Activated CD8-positive, alpha-beta T cell treated with anti-CD3 and anti-CD28 coated beads for 36 hours (primary cell): ENCODE measurements around the gene DERL2. TPM values are rescaled to one million over a fixed set of nuclear protein-coding genes. Genes with fewer than 3 reads are reported as not detected.

Source experiments
- ATAC-seq: fragments of 200-7000 bp; cut with Tn5 transposase; one replicate; pipeline ENCODE4 v1.10.0; 2021; ENCODE audit warnings: mild to moderate bottlenecking, moderate library complexity
- CTCF ChIA-PET: fragments of 350-600 bp; sonication (Branson Sonifier 250); formaldehyde crosslinking; loops from one replicate; lab custom pipeline; 2021; ENCODE audit warnings: antibody characterized with exemption; lab: Charles Lee
- POLR2A ChIA-PET: fragments of 350-600 bp; sonication (Branson Sonifier 250); formaldehyde crosslinking; loops from one replicate; lab custom pipeline; 2021; ENCODE audit warnings: antibody characterized with exemption; lab: Charles Lee
- DNase-seq: peaks from one replicate; pipeline ENCODE4 v3.0.0-alpha.2; 2020
- H3K27ac Mint-ChIP-seq: one replicate; pipeline ENCODE4 v1.8.0; 2021; ENCODE audit warnings: mild to moderate bottlenecking, mixed read lengths
- H3K27me3 Mint-ChIP-seq: one replicate; pipeline ENCODE4 v1.8.0; 2021; ENCODE audit warnings: mixed read lengths
- H3K36me3 Mint-ChIP-seq: one replicate; pipeline ENCODE4 v1.8.0; 2021; ENCODE audit warnings: low read depth, mixed read lengths
- H3K4me1 Mint-ChIP-seq: one replicate; pipeline ENCODE4 v1.8.0; 2021; ENCODE audit warnings: low read depth, mixed read lengths
- H3K4me3 Mint-ChIP-seq: one replicate; pipeline ENCODE4 v1.8.0; 2021; ENCODE audit warnings: mild to moderate bottlenecking, moderate library complexity, mixed read lengths
- H3K9me3 Mint-ChIP-seq: one replicate; pipeline ENCODE4 v1.8.0; 2021; ENCODE audit warnings: mixed read lengths
- CTCF ChIP-seq: fragments of 200-600 bp; IDR thresholded peaks from one replicate; pipeline ENCODE4 v1.8.0; 2022; ENCODE audit warnings: antibody characterized with exemption, mild to moderate bottlenecking
- intact Hi-C: fragments of 100-400 bp; cut with micrococcal nuclease; formaldehyde crosslinking; loops from one replicate; pipeline ENCODE4 v1.10.0; 2022
- total RNA-seq, 2 experiments: library from RNA; stranded (reverse); gene quantifications; one replicate each; pipeline ENCODE4 v1.2.3, GENCODE V29; 2021

The DERL2 gene
- total RNA-seq, 2 experiments from 2014 or later = 43.4 to 45.8 TPM

- no peaks in the 10 kb centered on the region for H3K27me3 Mint-ChIP-seq
- peaks cover 23% of the 10 kb centered on the region for H3K4me1 Mint-ChIP-seq
- ATAC-seq (no peak), DNase-seq (no peak)
- TF ChIP-seq CTCF = no peak
- H3K9me3 Mint-ChIP-seq = peaks cover 2% of the 10 kb centered on the region
- peaks cover 18% of the 10 kb centered on the region for H3K36me3 Mint-ChIP-seq
- H3K27ac Mint-ChIP-seq = peak overlapping the region; percentile 2
- CTCF ChIA-PET = interaction anchor here (1.3 kb wide), 1 partner anchor 10 kb away, joined by 3 read pairs; no protein-coding TSS in a partner anchor
- no peak overlapping the region for H3K4me3 Mint-ChIP-seq
- POLR2A ChIA-PET = interaction anchor here (0.6 kb wide), 1 partner anchor 41 kb away, joined by 3 read pairs; no protein-coding TSS in a partner anchor
- intact Hi-C loops = no loop called here
Observed at GRCh38 chr17:5511401-5512225, 25.6 kb upstream of the DERL2 start.

GRCh38 chr17:5510771-5511170 is 24.8 kb upstream of the DERL2 start:
- Mint-ChIP-seq H3K27me3 (no peaks in the 10 kb centered on the region), H3K36me3 (peaks cover 18% of the 10 kb centered on the region), H3K9me3 (peaks cover 2% of the 10 kb centered on the region), H3K27ac (no peak overlapping the region), H3K4me1 (peaks cover 23% of the 10 kb centered on the region), H3K4me3 (no peak overlapping the region)
- DNase-seq (no peak), ATAC-seq (no peak)
- CTCF ChIA-PET = interaction anchor here (1.3 kb wide), 1 partner anchor 10 kb away, joined by 3 read pairs; no protein-coding TSS in a partner anchor
- POLR2A ChIA-PET = no interaction called here
- TF ChIP-seq CTCF = no peak
- intact Hi-C loops = no loop called here

- H3K27me3 Mint-ChIP-seq = no peaks in the 10 kb centered on the region
- no peak for ATAC-seq
- DNase-seq = no peak
- no peak overlapping the region for H3K4me3 Mint-ChIP-seq
- peaks cover 23% of the 10 kb centered on the region for H3K4me1 Mint-ChIP-seq
- ChIA-PET POLR2A (no interaction called here), CTCF (no interaction called here)
- H3K27ac Mint-ChIP-seq = no peak overlapping the region
- peaks cover 9% of the 10 kb centered on the region for H3K36me3 Mint-ChIP-seq
- H3K9me3 Mint-ChIP-seq = peaks cover 2% of the 10 kb centered on the region
- no peak for TF ChIP-seq CTCF
- intact Hi-C loops = no loop called here
Observed at GRCh38 chr17:5509482-5509881, 23.5 kb upstream of the DERL2 start.

GRCh38 chr17:5508810-5509209 is 22.8 kb upstream of the DERL2 start:
- intact Hi-C loops = no loop called here
- TF ChIP-seq CTCF = no peak
- no peak overlapping the region for H3K4me3 Mint-ChIP-seq
- H3K27me3 Mint-ChIP-seq = no peaks in the 10 kb centered on the region
- ATAC-seq = no peak
- H3K4me1 Mint-ChIP-seq = peaks cover 19% of the 10 kb centered on the region
- ChIA-PET CTCF (no interaction called here), POLR2A (no interaction called here)
- no peak for DNase-seq
- peaks cover 5% of the 10 kb centered on the region for H3K36me3 Mint-ChIP-seq
- H3K9me3 Mint-ChIP-seq = no peaks in the 10 kb centered on the region
- H3K27ac Mint-ChIP-seq = no peak overlapping the region

GRCh38 chr17:5506307-5506706 is 20.3 kb upstream of the DERL2 start:
- CTCF ChIA-PET = no interaction called here
- DNase-seq = no peak
- Mint-ChIP-seq H3K36me3 (no peaks in the 10 kb centered on the region), H3K27me3 (no peaks in the 10 kb centered on the region), H3K4me1 (peaks cover 5% of the 10 kb centered on the region), H3K27ac (no peak overlapping the region), H3K4me3 (no peak overlapping the region), H3K9me3 (no peaks in the 10 kb centered on the region)
- no peak for ATAC-seq
- POLR2A ChIA-PET = no interaction called here
- intact Hi-C loops = no loop called here
- no peak for TF ChIP-seq CTCF
